GM18867 (cell line): ENCODE results near the gene TMPRSS7.
"Not testable (repeated sequence)": the region's sequence is repeated elsewhere in the genome, so short reads cannot be mapped to it uniquely, and the experiment has no call there.

Experiments
- ATAC-seq: cut with Tn5 transposase; IDR thresholded peaks from one replicate; pipeline ENCODE4 v1.9.1; 2021; ENCODE audit warnings: mild to moderate bottlenecking, moderate library complexity; ENCODE audit not compliant: unreplicated experiment

Gene TMPRSS7

DNA sequence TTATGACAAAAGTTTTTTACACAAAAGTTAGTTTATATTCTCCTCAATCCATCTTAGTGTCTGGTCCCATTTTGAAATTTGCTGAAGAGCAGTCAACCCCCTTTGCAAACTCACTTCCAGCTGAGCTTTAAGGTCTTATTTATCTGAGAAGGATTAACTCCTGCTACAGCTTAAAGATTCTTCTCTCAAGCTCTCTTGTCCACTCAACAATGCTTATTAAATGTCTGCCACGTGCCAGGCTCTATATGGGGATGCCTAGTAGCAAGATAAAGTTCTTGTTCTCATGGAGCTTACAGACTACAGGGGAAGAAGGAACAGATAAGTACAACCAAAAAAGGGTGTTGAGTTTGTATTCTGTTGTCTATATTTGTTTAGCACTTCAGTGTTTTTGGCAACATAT lies 18.7 kb downstream of the TMPRSS7 start:
- ATAC-seq, result no peak

GRCh38 chr3:112056451-112056929 lies 22.0 kb downstream of the TMPRSS7 start:
- ATAC-seq, result no peak

DNA sequence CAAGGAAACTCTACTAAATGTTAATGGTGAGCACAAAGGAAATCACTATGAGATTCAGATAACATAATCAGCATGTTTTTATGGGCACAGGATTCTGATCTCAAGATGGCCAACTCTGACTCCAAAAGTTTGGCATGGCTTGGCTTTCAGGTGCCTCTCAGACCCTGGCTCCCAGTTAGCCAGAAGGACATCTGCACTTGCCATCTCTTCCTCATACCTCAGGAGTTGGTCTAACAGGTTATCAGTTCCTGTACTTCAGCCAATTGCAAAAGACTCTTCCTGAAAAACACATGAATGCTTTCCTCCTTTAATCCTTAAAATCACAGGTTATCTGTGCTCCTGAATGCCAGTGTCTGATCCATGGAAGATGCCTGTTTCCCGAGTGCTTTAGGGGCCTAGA lies 25.0 kb downstream of the TMPRSS7 start:
- ATAC-seq, result no peak

DNA sequence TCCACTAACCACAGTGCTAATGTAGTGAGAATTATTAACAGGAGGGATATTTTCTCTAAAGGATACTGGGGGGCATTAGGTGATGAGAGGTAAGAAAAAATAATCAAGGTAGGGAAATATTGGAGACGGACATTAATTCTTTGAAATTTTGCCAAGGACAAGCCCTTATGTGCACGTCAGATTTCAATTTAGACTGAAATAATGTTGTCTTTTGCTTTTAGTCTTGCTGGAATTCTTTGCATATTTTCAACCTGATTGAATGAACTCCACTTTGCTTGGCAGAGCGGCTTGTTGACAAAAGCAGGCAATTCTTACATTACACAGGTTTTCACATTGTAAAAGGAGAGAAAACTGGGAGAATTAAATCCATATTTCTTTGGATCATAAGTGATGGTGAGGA lies 26.6 kb downstream of the TMPRSS7 start:
- ATAC-seq, result no peak

GRCh38 chr3:112072387-112073060 lies 38.0 kb downstream of the TMPRSS7 start:
- not testable (repeated sequence) for ATAC-seq

GRCh38 chr3:112074006-112074405 lies 39.5 kb downstream of the TMPRSS7 start:
- no peak for ATAC-seq

GRCh38 chr3:112074616-112075497 lies 40.3 kb downstream of the TMPRSS7 start:
- ATAC-seq, result peak; percentile 97

DNA sequence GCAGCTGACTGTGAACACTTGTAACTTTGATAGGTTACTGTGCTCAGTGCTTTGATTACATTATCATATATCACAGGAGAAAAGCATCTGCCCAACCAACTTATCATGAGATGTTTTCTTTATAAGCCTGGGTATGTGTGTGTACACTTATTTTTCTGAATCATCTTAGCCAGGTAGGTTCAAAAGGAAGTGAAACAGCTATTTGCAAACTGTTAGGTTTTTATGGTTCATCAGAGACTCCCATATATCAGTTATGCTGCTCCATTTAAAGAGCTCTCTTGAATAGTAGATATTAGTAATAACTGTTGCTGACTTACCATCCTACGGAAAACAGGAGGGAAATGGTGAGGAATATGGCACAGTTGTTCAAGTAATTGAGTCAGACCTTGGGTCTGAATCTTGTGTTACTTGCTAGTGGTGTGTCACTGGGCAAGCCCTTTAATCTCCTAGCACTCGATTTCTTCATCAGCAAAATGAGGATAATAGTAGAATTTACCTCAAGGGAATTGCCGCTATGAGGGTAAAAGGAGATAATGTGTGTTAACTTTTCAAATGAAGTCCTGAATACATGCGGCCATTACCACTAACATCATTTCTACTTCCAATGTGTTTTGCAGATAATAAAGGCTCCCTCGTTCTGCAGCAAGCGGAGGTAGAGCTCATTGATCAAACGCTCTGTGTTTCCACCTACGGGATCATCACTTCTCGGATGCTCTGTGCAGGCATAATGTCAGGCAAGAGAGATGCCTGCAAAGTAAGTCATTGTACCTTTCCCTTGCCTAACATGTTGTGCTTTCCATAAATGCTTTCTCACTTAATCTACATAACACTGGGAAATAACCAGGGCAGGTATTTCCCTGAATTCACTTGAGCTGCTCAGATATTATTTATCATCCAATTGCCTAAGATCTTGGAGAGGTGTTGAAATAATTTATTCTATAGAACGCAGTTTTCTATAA lies 43.9 kb downstream of the TMPRSS7 start:
- ATAC-seq, result peak; percentile 49

- no peak for ATAC-seq
Measured at GRCh38 chr3:112083239-112083638, 48.7 kb downstream of the TMPRSS7 start.

GRCh38 chr3:112084980-112085705 lies 50.6 kb downstream of the TMPRSS7 start:
- no peak for ATAC-seq

GRCh38 chr3:112085735-112086075 lies 51.2 kb downstream of the TMPRSS7 start:
- no peak for ATAC-seq

GRCh38 chr3:112086076-112086854 lies 51.7 kb downstream of the TMPRSS7 start, which contains the start of gene C3orf52:
Gene C3orf52, plus strand, starts transcription at chr3:112086389. Its CDS starts 19 bp downstream, at chr3:112086408.
- ATAC-seq, result peak; percentile 95

- ATAC-seq, result no peak
Measured at GRCh38 chr3:112086875-112087524, 52.5 kb downstream of the TMPRSS7 start.

GRCh38 chr3:112087746-112088145 lies 53.2 kb downstream of the TMPRSS7 start:
- ATAC-seq, result no peak

- ATAC-seq, result no peak
Measured at GRCh38 chr3:112088944-112089343, 54.4 kb downstream of the TMPRSS7 start.

DNA sequence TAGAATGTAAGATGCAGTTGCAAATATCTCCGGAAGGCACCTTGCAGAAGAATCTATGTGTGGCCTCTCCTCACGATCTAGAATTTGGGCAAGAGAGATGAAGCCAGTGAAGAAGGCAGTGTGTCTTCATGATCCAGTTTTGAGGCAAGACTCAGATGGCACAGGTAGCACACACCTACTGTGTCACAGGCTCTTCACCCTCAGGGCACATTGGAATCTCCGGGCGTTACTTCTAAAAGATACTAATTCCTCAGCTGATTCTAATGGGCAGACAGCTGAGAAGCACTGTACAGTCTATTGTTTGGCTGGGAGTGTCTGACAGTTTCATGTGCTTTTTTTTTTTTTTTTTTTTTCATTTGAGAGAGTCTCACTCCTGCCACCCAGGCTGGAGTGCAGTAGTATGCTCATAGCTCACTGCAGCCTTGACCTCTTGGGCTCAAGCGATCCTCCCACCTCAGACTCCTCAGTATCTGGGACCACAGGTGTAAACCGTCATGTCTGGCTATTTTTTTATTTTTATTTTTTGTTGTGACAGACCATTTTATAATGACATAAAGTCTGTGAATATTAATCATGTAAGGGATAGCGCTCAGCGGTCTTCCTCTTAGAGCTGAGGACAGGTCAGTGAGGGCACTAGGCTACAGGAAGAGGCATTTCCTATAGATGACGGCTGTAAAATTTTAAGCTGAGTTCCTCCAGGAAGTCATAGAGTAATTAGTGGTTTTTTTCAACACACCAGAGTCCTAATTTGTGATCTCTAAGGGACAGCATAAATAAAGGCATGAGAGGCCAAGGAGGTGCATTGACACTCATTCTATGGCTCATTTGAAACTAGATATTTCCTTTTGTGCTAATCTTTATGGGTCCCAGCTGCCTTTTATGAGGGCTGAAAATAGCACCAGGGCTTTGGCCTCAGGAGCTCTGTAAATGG lies 55.7 kb downstream of the TMPRSS7 start:
- no peak for ATAC-seq

DNA sequence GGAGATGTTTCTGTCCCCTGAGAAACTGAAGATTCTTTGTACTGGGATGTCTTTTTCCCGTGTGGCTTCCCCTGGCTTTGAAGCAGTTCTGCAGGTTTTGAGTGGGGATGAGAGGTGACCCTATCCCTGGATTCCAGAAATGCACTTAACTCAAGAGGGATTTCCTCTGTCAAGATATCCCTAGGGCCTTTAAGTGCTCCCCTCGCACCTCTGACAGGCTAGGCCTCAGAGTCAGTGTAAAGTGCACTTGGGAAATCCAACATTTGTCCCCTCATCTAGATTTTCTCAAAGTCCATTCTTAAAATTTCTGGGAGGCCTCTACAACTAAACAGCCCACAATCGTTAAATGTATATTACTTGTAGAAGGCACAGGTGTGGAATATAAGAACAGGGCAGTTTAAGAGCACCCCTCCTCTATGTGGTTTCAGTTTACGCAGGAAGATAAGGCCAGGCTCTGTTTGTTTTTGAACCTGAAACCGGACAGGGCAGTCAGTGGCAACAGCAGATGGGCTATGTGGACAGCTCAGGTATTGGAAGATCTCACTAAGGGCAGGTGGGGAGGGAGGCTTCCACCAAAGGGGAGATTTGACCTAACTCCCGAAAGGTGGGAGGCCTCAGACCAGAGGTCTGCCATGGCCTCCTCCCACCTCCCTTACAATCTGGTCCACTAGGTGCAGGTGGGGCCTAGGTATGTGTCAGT lies 56.5 kb downstream of the TMPRSS7 start:
- no peak for ATAC-seq
